ENCODE measurements around the gene SNX25. TPM values are rescaled to one million over a fixed set of nuclear protein-coding genes. Genes with fewer than 3 reads are reported as not detected.
"Not testable (repeated sequence)": the region's sequence is repeated elsewhere in the genome, so short reads cannot be mapped to it uniquely, and the experiment has no call there.

Gene SNX25
- total RNA-seq, 4 donors from 2014 or later = 19.9 to 23.8 (median 21.5) TPM

- Histone ChIP-seq H3K4me3 (no peak overlapping the region), H3K9me3 (no peaks in the 10 kb centered on the region), H3K27me3 (no peaks in the 10 kb centered on the region), H3K4me1 (peaks cover 26 to 51% (median 45%) of the 10 kb centered on the region in 4 donors), H3K36me3 (no peaks in the 10 kb centered on the region), H3K27ac (replicated peaks in 1 of 4) (no peak overlapping the region)
- 94% methylated on average over 5 of the region's 5 CpGs for WGBS
- DNase-seq (ENCODE audit: extremely low spot score) = no peak
- TF ChIP-seq POLR2AphosphoS5 (IDR thresholded peaks at IDR 0.05) = no peak
- intact Hi-C loops (cut with DNase I) = no loop called here
These were observed 1.9 kb upstream of the SNX25 start for GRCh38 chr4:185207466-185207865.

- peak overlapping the region; percentile 91 to 97 (median 94) for H3K27ac ChIP-seq (replicated peaks in 1 of 4)
- H3K4me3 ChIP-seq = peak overlapping the region; percentile 76 to 93 (median 88)
- H3K36me3 ChIP-seq; H3K27me3 ChIP-seq; DNase-seq (ENCODE audit: extremely low spot score); intact Hi-C loops (cut with DNase I); H3K9me3 ChIP-seq: not testable (repeated sequence)
- WGBS = 0% methylated on average over 2 of the region's 39 CpGs
- peaks cover 15 to 40% (median 29%) of the 10 kb centered on the region in 4 donors for H3K4me1 ChIP-seq
These were observed 379 bp downstream of the SNX25 start for GRCh38 chr4:185209852-185210101.

GRCh38 chr4:185210102-185210981 is 944 bp downstream of the SNX25 start:
- Histone ChIP-seq H3K4me1 (peaks cover 17 to 39% (median 28%) of the 10 kb centered on the region in 4 donors), H3K9me3 (no peaks in the 10 kb centered on the region), H3K4me3 (peak overlapping the region; percentile 76 to 93 (median 88)), H3K27ac (replicated peaks in 1 of 4) (peak overlapping the region; percentile 91 to 97 (median 94)), H3K27me3 (no peaks in the 10 kb centered on the region), H3K36me3 (no peaks in the 10 kb centered on the region)
- DNase-seq (ENCODE audit: extremely low spot score) = no peak
- TF ChIP-seq CTCF (IDR thresholded peaks at IDR 0.05) (no peak), POLR2AphosphoS5 (IDR thresholded peaks at IDR 0.05) (peak; percentile 69 to 79), POLR2A (IDR thresholded peaks at IDR 0.05; ENCODE audit: low read depth) (no peak), EP300 (IDR thresholded peaks at IDR 0.05) (no peak)
- 1% methylated on average over 27 of the region's 84 CpGs for WGBS
- intact Hi-C loops (cut with DNase I) = no loop called here

GRCh38 chr4:185211035-185211434 is 1.6 kb downstream of the SNX25 start:
- H3K4me3 ChIP-seq = peak overlapping the region; percentile 76 to 93 (median 88)
- peak overlapping the region; percentile 91 to 97 (median 94) for H3K27ac ChIP-seq (replicated peaks in 1 of 4)
- H3K27me3 ChIP-seq = no peaks in the 10 kb centered on the region
- TF ChIP-seq CTCF (IDR thresholded peaks at IDR 0.05) (no peak), EP300 (IDR thresholded peaks at IDR 0.05) (no peak), POLR2A (IDR thresholded peaks at IDR 0.05; ENCODE audit: low read depth) (no peak), POLR2AphosphoS5 (IDR thresholded peaks at IDR 0.05) (no peak)
- 70% methylated on average over 5 of the region's 5 CpGs for WGBS
- peaks cover 21 to 40% (median 35%) of the 10 kb centered on the region in 4 donors for H3K4me1 ChIP-seq
- H3K36me3 ChIP-seq = no peaks in the 10 kb centered on the region
- intact Hi-C loops (cut with DNase I) = no loop called here
- H3K9me3 ChIP-seq = no peaks in the 10 kb centered on the region
- no peak for DNase-seq (ENCODE audit: extremely low spot score)

- TF ChIP-seq CTCF (IDR thresholded peaks at IDR 0.05) (no peak), POLR2AphosphoS5 (IDR thresholded peaks at IDR 0.05) (no peak), POLR2A (IDR thresholded peaks at IDR 0.05; ENCODE audit: low read depth) (no peak), EP300 (IDR thresholded peaks at IDR 0.05) (no peak)
- H3K36me3 ChIP-seq = no peaks in the 10 kb centered on the region
- peaks cover 21 to 41% (median 36%) of the 10 kb centered on the region in 4 donors for H3K4me1 ChIP-seq
- H3K9me3 ChIP-seq = no peaks in the 10 kb centered on the region
- peak overlapping the region in 2 of 4 donors; percentile 76 to 93 for H3K4me3 ChIP-seq
- no peak for DNase-seq (ENCODE audit: extremely low spot score)
- intact Hi-C loops (cut with DNase I) = no loop called here
- WGBS = 71% methylated on average over 2 of the region's 2 CpGs
- peak overlapping the region in 2 of 4 donors; percentile 91 to 97 for H3K27ac ChIP-seq (replicated peaks in 1 of 4)
- H3K27me3 ChIP-seq = no peaks in the 10 kb centered on the region
These were observed 2.2 kb downstream of the SNX25 start for GRCh38 chr4:185211641-185212040.

Data from esophagus muscularis mucosa (tissue), 4 donors.